ENCODE results near the gene OPRL1.

Gene OPRL1

DNA sequence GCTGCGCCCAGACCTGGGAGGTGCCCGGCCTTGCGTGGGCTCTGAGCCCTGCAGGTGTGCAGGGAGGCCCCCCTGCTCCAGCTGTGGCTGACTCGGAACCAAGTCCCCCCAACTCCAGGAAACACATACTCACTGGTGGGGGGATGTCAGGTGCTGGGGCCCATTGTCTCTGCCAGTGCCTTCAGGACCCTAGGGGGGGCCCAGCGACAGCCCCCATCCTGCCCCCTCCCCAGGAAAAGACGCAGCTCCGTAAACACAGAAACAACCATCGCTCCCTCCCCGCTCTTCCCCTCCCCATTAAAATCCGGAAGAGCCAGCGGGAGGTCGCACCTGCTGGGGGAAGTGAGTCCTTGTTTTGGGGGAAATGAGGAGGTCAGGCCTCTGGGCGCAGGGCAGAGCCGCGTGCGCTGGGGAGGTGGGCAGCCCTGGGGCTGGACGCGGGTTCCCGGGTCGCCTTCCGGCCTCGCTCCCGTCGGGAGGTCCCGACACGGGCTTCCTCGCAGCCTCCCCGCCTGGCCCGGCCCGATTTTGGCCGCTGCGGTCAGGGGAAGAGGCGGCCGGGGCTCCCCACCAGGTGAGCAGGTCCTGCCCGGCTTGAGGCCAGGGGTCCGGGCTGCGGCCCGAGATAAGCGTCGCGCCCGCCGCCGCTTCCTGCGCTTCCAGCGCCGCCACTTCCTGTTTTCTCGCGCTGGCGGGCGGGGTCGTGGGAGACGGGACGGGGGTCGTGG lies 37.7 kb upstream of the OPRL1 start:
- DNase-seq: no peak

- DNase-seq: no peak
These were observed 36.1 kb upstream of the OPRL1 start for GRCh38 chr20:64043768-64044167.

GRCh38 chr20:64044484-64045247 lies 35.2 kb upstream of the OPRL1 start:
- DNase-seq: no peak

DNA sequence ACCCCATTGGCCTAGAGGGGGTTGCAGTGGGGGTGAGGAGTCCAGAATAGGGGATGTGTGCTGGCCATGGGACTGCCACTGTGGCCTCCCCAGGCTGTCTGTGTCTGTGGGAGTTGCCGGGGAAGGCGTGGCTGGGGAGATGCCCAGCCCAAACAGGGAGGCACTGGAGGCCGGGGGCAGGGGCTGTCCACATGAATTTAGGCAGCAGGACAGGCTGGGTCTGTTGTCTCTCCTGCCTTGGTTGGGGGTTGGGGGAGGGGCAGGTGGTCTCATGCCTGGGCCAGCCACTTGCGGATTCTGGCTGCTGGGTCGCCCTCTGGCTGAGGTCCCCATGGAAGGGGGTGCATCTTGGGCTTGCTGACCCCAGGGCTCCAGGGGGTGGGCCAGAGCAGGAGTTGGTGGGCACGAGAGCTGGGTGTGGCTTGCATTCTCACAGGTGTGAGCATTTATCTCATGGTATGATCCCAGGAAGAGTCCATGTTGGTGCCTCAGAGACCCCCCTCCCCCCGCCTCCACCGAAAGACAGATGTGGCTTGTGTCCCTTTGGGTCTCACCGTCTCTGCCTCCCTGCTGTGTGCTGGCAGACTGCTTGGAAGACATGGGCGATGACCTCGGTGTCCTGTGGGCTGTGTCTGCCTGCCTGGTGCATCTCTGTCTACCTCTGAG lies 34.4 kb upstream of the OPRL1 start:
- DNase-seq: no peak

GRCh38 chr20:64047046-64047389 lies 32.9 kb upstream of the OPRL1 start:
- DNase-seq: no peak

GRCh38 chr20:64047968-64048401 lies 31.9 kb upstream of the OPRL1 start:
- no peak for DNase-seq

- no peak for DNase-seq
These were observed 31.4 kb upstream of the OPRL1 start for GRCh38 chr20:64048402-64049044.

- DNase-seq: no peak
These were observed 30.6 kb upstream of the OPRL1 start, which contains the start of gene SOX18 for GRCh38 chr20:64049060-64049877. TSS of gene SOX18 (minus strand) at chr20:64049639. CDS start at chr20:64049516, 123 bp downstream.

GRCh38 chr20:64049878-64050260 lies 30.0 kb upstream of the OPRL1 start:
- DNase-seq: no peak

- DNase-seq: no peak
These were observed 29.4 kb upstream of the OPRL1 start for GRCh38 chr20:64050261-64051032.

DNA sequence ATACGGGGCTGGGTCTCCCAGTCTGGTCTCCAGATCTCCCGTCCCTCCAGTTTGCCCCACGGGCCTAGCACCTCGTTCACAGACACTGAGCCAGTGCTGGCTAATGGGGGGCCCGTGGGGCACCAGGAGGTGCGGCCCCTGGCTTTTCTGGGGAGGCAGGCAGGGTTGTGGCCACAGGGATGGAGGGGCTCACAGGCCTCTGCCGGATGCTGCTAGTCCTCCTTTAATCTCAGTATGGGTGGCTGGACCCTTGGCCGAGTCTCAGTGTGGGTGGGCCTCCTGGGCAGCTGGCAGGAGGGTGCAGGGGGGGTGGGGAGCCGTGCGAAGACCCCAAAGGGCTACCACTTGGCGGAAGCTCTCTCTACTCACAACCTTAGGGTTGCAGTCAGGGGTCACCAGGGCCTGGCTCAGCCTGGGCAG lies 28.8 kb upstream of the OPRL1 start:
- DNase-seq: no peak

- no peak for DNase-seq
These were observed 28.1 kb upstream of the OPRL1 start for GRCh38 chr20:64051561-64052325.

- no peak for DNase-seq
These were observed 27.6 kb upstream of the OPRL1 start for GRCh38 chr20:64052326-64052722.

DNA sequence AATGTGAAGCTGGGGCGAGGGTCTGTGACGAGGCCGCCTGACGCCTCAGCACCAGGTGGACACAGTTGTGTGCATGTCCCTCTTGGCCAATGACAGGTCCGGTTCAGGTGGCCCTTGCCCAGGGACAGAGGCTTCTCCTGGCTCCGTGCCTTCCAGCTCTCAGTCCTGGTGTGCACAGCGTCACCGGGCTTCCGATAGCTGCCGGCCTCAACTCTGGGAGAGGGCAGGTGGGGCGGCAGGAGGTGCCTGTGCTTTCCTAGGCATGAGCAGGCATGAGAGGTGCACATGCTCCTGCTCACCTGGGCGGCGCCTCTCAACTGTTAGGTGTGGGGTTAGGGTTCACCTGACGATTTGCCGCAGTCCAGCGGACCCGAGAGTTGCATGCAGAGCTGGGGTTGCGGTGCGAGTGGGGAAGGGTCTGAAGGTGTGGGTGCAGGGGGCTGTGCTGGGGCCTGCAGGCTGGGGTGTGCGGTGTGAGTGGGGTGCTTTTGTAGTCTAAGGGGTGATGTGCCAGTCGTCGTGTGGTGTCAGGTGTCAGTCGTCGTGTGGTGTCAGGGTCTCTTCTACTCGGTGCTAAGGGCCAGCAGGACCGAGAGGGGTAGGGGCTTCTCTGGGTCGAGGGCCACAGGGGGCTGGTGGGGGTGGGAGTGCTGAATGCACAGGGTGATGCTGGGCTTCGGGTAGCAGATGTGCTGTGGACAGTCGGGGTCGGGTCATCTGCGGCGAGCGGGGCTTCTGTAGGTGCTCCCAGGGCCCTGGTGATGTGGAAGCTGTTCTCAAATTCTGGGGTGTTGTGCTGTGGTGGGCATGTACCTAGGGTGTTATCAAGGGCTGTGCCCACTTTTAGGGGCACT lies 26.7 kb upstream of the OPRL1 start:
- no peak for DNase-seq

DNA sequence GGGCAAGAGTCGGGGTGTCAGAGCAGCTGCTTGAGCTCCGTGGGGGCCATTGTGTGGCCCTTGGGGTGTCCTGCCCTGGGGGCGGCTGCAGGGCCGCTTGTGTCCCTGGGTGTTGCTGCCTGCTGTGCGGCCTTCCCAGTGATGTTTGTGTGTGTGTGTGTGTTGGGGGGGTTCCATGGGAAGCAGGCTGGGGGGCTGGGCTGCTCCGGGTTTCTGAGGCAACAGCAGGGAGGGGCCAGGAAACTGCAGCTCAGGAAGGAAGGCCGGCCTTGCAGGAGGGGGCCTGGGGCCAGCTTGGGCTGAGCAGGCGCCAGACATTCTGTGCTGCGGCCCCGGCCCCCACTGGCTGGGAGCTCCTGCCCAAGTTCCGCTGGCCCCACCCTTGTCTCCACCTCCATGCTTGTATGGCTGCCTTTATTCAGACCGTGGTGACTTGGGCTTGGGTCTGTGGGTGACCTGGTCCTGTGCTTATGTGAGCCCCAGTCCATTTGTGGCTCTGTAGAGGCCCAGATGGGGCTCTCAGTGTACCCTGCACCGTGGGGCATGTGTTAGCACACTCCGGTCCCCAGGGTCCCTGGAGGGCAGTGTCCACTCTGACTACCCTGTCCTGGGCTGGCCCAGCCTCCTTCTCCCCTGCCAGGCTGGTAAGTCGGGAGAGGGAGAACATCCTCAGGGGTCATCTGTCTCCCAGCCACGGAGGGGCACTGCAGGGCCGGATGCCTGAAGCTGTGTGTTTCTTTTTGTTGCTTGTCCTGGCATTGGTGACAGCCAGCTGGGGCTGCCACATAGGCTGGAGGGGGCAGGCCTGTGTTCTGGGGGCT lies 25.8 kb upstream of the OPRL1 start:
- DNase-seq: no peak

GRCh38 chr20:64055396-64055892 lies 24.4 kb upstream of the OPRL1 start:
- DNase-seq: no peak

- no peak for DNase-seq
These were observed 23.8 kb upstream of the OPRL1 start for GRCh38 chr20:64055893-64056638.

DNA sequence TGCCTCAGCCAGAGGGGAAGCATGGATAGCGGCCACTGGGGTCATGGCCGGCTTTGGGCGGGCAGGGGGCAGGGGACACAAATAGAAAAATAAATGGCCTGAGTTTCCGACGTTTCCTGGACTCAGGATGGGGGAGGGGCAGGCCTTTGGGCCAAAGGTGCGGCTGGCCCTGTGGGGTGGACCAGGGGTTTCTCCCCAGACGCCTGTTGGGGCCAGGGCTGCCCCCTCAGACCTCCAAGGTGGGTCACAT lies 23.3 kb upstream of the OPRL1 start:
- DNase-seq: no peak

Measured in CD4-positive, alpha-beta T cell treated with Interferon gamma for 1 hour (primary cell).